GF-D8 (cell line): ENCODE measurements around the gene TRIM24.

Source experiments
- DNase-seq: peaks from one replicate; lab custom pipeline; 2025; lab: John Stamatoyannopoulos, UW

The TRIM24 gene

GRCh38 chr7:138579136-138579535 is 119.1 kb downstream of the TRIM24 start:
- no peak for DNase-seq

GRCh38 chr7:138579671-138580070 is 119.6 kb downstream of the TRIM24 start:
- DNase-seq = no peak

- no peak for DNase-seq
These were observed 121.0 kb downstream of the TRIM24 start for GRCh38 chr7:138581065-138581464.

GRCh38 chr7:138584283-138584682 is 124.2 kb downstream of the TRIM24 start:
- DNase-seq = no peak

- no peak for DNase-seq
These were observed 124.6 kb downstream of the TRIM24 start for GRCh38 chr7:138584696-138585095.

- DNase-seq = no peak
These were observed 125.4 kb downstream of the TRIM24 start for GRCh38 chr7:138585283-138585993.

- no peak for DNase-seq
These were observed 127.4 kb downstream of the TRIM24 start for GRCh38 chr7:138587485-138587884.

GRCh38 chr7:138588986-138589385 is 128.9 kb downstream of the TRIM24 start:
- no peak for DNase-seq

- DNase-seq = no peak
These were observed 130.1 kb downstream of the TRIM24 start for GRCh38 chr7:138590154-138590553.

GRCh38 chr7:138595454-138595853 is 135.4 kb downstream of the TRIM24 start:
- DNase-seq = no peak

- peak; percentile 87 for DNase-seq
These were observed 142.4 kb downstream of the TRIM24 start for GRCh38 chr7:138602451-138602850.

- peak; percentile 91 for DNase-seq
These were observed 143.7 kb downstream of the TRIM24 start for GRCh38 chr7:138603549-138604318.

- DNase-seq = peak; percentile 88
These were observed 146.2 kb downstream of the TRIM24 start for GRCh38 chr7:138606236-138606635.

- peak; percentile 85 for DNase-seq
These were observed 147.4 kb downstream of the TRIM24 start for GRCh38 chr7:138607216-138608126.

GRCh38 chr7:138608275-138608674 is 148.2 kb downstream of the TRIM24 start:
- no peak for DNase-seq

- no peak for DNase-seq
These were observed 150.7 kb downstream of the TRIM24 start for GRCh38 chr7:138610671-138611170.

- no peak for DNase-seq
These were observed 153.6 kb downstream of the TRIM24 start for GRCh38 chr7:138613630-138614029.

- no peak for DNase-seq
These were observed 156.0 kb downstream of the TRIM24 start for GRCh38 chr7:138616085-138616484.

- no peak for DNase-seq
These were observed 158.4 kb downstream of the TRIM24 start for GRCh38 chr7:138618506-138618905.

GRCh38 chr7:138618933-138619332 is 158.9 kb downstream of the TRIM24 start:
- DNase-seq = no peak

- DNase-seq = no peak
These were observed 162.8 kb downstream of the TRIM24 start for GRCh38 chr7:138622841-138623240.
